ENCODE results near the gene CUBN.
A peak's percentile ranks its signal among the peaks of the same experiment; 100 is the strongest.
"Not testable (repeated sequence)": the region's sequence is repeated elsewhere in the genome, so short reads cannot be mapped to it uniquely, and the experiment has no call there.

CUBN gene

DNA sequence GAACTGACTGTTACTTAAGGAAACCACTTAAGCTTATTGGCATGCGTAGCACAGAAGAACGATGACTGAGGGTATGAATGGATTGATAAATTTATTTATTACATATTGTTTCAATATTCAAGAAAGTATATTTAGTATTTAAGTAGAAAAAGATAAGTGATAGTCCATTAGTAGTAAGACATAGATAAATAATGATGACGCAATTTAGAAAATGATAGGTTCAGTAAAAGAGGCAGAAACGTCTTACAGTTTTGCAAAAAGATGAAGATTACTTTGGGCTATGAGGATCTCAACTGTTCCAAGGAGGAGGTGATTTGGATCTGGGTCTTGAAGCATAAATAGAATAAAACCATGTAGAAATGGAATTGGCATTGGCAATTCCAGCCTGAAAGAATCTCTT lies 275.8 kb downstream of the CUBN start:
- no peak for DNase-seq

DNA sequence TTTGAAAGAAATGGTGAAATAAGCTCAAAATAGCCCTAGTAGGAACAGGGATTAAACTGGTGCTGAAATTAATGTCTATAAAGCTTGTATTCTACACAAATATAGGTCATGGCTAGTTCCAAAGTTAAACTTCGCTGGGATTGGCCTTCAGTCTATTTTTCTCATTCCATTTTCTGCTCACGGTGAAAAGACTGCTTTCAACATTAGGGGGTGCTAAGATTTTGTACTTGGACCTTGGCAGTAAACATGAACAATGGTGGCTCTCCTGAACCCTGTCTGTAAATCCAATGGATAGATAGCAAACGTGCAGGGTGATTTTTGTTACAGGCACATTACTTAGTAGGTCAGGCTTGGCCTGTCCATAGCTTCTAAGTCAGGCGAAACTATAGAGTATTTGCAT lies 276.4 kb downstream of the CUBN start:
- DNase-seq, result no peak

DNA sequence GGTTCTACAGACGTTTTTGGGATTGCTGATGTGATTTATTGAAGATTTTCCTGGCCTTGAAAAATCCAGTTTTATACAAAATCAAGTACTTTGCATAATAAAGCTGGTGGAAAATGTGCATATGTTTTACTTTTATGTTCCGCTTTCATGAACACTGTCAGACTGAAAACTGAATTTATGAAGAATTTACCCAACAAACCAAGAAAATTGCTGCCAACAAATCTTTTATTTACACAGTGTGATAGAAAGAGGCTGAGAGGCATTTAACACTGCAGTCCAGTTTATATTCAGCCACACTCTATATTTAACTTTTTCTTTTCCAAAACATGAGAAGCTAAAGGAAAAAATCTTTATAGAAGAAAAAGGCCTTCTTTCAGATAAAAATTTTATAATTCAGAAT lies 277.0 kb downstream of the CUBN start:
- no peak for DNase-seq

DNA sequence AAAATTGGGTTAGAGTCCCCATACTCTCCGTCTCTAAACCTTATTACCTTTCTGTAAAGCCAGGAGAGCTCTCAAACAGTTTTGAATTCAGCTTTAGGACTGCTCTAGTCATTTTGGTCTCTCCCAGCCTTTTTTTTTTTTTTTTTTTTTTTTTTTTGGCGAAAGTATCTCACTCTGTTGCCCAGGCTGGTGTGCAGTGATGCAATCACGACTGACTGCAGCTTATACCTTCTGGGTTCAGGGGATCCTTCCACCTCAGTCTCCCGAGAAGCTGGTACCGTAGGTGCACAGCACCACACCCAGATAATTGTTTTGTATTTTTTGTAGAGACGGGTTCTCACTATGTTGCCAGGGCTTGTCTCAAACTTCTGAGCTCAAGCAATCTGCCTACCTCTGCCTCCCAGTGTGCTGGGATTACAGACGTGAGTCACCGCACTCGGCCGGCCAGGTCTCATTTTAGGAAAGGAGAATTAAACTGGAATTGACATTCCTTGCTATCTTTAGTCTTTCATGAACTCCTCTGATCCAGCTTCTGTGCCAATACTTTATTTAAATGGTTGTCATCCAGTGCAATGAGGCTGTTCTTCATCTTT lies 281.0 kb downstream of the CUBN start:
- DNase-seq, result no peak

DNA sequence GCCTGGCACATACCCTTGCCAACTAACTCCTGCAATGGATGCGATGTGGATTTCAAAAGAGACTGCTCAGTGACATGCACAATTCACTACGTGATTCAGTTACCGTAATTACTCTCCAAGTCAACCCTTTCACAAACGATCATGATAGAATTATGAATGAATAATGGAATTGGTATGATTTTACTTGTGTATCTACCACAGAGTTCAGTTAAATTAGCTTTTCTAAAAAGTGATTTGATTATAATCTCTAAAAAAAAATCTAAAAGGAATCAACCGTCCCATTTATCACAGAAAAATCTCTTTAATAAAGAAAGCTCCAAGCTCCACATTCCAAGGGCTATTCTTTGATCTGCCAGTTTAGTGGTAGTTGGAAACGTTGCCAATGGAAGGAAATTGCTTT lies 282.0 kb downstream of the CUBN start:
- no peak for DNase-seq

DNA sequence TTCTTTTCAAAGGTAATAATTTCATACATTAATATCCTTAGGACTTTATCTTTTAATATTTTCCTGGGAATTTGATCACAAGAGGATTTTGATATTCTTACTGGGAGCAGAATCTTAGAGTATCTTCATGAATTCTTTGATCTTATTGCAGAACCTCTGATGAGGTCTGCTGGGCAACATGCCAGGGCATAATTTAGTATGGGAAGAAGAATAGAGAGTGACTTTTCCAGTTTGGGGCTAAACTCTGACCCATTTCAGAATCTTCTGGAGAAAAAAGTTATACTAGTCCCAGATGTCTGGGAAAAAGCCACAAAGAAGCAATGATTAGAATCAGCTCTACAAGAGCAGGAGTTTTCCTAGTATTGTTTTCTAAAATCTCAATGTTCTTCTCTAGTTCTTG lies 284.4 kb downstream of the CUBN start:
- no peak for DNase-seq

DNA sequence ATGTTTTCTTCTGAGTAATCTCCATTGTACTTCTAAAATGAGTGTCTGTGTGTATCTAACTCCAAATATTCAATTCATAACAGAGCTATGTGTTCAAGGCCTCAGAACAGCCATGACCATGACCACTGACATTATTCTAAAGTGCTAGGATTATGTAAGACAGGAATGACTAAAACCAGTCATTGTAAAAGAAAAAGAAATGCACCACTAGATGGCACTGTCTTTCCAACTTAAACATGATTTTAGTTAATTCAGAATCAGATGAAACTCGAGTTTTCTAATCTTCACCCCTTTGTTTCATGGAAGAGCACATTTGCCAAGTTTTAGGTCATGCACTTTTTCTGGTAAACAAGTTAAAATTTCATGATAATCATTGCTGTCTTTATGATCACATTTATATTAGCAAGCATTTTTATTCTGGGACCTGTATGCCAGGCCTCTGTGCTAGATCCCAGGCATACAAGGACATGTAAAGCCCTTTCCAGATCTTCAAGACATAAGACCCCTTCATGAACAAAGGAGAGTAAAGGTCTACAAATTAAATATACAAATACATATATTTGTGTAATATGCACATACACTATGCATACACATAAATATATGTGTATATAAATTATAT lies 286.2 kb downstream of the CUBN start:
- DNase-seq, result no peak

DNA sequence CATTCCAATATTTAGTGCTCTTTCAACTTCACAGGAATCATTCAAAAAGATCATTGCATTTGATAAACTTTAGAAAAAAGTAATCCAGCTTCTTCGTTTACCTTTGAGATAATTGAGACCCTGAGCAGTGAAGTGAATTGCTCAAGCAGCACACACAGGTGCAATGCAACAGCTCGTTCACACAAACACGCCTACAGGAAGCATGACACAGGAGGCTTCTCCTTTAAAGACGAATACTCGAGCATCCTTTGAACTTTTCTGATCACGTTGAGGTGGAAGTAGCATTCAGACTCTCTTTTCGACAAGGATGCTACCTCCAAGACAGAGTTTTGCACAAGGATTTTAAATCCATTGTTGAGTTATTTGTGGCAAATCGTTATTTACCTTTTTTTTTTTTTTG lies 294.4 kb downstream of the CUBN start:
- no peak for DNase-seq

DNA sequence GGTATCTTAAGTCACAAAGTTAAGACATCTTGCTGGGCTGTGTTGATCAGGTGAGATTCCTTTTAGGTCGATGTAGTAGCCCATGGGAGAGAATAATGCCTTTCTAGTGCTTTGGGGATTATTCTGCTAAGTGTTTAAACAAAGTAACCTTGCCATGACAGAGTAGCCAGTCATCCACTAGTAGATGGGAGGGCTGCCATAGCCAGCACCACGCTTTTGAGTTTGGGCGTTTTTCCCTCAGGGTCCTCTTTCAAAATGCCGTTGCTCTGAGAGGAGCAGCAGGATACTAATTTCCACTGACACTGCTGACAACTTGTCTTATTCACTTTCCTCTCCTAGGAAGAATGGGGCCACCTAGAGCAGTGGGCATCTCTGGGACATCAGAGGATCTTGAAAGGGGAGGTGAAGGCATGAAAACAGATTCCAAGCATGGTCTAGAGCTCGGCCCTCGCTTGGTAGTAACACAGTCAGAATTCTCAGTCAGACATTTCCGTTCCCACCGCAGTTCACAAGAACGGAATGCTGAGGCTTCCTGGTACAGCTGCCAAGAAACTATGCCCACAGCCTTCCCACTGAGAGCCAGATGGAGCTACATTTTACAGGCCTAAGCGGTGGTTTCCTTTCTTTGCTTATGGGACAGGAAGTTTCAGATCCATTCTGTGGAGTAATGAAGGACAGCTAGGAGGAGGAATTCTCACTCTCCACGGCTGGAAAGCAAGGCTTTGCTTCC lies 297.1 kb downstream of the CUBN start:
- DNase-seq, result no peak

DNA sequence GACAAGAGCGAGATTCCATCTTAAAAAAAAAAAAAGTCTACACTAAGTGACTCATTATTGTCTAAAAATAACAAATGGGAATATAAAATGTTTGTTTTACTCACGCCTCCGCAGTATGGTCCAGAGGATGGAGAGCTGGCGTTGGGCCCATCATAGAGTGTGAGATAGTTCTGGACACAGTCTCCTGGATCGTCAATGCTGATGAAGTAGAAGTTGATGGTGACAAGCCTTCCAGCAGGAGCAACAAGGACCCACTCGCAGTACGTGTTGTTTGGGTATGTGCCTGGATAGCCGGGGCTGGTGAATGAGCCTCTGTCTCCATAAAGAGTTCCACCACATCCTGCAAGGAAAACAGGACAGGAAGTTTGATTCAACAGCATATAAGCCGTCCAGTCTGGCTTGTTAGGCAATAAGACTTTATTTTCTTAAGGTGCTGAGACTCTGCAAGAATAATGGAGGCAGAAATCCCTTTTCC lies 300.9 kb downstream of the CUBN start:
- no peak for DNase-seq

DNA sequence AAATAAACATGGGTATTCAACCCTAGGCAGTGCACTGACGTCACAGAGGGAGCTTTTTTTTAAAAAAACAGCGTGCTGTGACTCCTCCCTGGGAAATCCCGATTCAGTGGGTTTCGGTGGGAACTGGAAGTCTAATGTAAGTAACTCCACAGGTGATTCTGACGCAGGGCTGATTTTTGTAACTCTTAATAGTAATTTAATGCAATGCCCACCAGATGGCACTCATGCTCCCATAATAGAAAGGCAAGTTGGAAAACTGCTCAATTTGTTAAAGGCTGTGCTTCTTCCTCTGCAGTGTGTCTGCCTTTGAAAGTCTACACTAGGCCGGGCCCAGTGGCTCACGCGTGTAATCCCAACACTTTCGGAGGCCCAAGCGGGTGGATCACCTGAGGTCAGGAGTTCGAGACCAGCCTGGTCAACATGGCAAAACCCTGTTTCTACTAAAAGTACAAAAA lies 301.5 kb downstream of the CUBN start:
- no peak for DNase-seq

DNA sequence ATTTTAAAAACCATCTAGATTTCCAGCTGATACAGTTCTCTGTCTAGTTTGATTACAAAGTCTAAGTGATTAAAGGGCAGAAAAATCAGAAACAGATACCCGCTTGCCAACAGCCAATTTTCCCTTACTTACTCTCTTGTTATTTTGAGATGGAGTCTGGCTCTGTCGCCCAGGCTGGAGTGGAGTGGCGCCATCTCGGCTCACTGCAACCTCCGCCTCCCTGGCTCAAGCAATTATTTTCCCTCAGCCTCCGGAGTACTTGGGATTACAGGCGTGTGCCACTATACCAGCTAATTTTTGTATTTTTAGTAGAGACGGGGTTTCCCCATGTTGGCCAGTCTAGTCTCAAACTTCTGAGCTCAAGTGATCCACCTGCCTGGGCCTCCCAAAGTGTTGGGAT lies 302.1 kb downstream of the CUBN start:
- not testable (repeated sequence) for DNase-seq

DNA sequence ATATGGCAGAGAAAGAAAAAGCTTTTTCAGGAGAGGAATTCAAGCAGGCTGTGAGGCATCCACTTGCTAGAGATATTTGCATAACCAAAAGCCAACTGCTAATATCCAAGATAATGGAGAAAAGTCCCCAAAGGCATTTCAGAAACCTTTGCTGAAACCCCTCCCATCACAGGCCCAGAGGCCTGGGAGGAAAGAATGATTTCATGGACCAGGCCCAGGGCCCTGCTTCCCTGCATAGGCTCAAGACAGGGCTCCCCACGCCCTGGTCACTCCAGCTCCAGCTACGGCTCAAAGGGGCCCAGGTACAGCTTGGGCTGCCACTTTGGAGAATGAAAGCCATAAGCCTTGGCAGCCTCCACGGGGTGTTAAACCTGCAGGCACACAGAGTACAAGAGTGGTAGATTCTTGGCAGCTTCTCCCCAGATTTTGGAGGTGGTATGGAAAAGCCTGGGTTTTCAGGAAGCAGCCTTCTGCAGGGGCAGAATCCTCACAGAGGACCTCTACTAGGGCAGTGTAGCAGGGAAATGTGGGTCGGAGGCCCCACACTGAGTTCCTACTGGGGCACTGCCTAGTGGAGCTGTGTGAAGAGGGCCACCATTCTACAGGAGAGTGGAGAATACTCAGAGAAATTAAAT lies 306.8 kb downstream of the CUBN start:
- no peak for DNase-seq

DNA sequence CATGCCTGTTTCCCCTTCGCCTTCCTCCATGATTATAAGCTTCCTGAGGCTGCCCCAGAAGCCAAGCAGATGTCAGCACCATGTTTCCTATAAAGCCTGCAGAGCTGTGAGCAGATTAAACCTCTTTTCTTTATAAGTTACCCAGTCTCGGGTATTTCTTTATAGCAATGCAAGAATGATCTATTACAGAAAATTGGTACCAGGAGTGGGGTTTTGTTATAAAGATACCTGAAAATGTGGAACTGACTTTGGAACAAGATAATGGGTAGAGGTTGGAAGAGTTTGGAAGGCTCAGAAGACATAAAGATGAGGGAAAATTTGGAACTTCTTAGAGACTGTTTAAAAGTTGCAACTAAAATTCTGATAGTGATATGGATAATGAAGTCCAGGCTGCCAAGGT lies 307.6 kb downstream of the CUBN start:
- no peak for DNase-seq

DNA sequence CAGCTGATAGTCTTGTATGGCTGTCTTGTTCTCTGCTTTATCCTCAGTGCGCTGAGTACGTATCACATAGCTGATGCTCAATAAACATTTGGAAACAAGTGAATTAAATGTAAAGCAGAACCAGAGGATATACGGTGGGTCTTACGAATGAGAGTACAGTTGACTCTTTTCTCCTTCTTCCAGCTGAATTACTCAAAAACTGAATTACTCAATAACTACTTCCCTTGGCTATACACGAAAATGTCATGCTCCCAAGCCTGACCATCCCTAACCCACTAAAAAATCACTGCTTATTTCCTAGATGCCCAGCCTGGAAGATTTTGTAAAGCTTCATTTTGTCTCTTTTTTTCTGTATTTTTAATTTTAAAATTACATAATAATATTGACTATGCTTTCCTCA lies 309.2 kb downstream of the CUBN start:
- DNase-seq, result no peak

DNA sequence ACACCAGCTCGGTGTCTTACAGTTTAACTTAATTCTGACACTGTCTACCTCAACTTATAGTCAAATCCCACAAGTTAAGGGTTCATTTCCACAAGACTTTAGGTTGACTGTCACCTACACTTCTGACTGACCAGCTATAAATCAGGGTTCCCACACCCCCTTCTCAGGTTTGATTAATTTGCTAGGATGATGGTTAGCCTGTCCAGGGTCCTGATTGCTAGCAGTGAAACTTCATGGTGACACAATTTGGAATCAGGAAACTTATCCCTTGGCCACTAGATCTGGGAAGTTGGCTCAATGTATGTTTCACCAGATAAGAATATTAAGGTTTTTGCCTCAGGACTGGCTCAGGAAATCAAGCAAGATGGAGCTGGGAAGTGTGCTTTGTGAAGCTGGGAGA lies 309.6 kb downstream of the CUBN start:
- DNase-seq, result no peak

DNA sequence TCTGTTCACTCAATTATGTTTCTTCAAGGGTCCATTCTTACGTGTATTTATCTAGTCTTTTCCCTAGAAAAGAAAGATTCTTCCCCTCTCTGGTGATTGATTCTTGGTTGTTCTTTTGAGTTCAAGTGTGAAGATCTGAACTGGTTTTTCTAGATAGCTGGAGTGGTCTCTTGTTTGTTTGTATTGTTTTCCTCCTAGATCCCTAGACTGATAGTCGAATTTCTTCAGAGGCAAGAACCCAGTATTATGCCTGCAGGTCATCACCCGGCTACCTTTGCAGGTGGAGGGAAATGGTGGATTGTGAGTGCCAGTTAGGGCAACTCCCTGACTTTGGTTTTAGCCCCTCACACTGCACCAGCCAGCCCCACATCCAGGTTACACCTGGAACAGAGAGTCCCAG lies 310.2 kb downstream of the CUBN start:
- no peak for DNase-seq

DNA sequence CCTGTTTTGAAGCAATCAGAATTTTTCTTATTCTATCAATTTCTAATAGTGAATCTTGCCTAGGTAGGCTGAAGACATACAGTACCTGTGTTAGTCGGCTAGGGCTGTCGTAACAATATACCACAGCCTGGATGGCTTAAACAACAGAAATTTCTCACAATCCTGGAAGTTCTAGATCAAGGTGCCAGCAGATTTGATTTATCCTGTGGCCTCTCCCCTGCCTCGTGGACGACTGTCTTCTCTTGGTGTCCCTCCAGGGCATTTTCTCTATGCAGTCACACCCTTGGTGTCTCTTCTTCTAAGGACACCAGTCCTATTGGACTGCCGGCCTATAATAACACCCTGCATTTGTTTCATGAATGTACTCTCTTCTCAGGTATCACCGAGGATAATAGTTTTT lies 310.6 kb downstream of the CUBN start:
- DNase-seq, result no peak

DNA sequence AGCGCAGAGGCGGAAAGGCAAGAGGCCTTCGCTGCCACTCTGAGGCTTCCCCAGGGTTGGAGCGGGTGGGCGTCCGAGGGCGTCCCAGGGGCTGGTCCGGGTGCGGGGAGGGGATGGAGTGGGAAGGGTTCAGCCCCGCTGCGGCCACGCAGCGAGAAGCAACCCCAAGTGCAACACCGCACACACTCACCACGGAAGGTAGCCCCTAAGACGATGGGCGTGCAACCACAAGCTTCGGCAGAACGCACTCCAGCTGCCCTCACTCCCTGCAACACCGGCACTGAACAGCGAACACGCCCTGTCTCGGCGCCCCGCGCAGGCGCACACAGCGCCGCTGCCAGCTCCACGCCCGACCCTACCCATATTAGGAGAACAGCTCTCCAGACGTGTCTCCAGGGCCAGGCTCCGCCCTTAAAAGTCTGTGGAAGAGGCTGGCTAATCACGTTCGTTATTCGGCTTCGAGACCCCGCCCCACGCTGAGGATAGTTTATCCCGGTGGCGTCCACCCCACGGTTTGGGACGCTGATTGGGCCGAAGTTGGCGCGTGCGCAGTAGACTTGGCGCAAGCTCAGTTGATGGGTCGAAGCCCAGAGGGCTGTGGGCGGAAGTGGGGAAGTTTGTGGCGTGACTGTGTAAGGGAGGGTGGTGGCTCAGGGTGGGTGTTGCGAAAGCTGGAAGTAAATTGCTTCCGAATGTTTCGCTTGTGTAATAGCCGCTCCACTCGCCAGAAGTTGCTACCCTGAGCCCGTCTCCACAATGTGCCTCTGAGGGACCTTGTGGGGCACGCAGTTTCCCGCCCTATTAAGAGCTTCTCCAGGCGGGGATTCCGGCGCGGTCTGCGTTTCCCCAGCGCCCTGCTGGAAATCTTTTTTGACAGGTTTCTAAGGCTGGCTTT lies 312.2 kb downstream of the CUBN start, which contains the start of gene RSU1:
Gene RSU1 (minus strand): TSS at position 300 of the 895 bp plus-strand sequence. CDS start 343 bp downstream, outside the sequence.
- peak; percentile 73 for DNase-seq

DNA sequence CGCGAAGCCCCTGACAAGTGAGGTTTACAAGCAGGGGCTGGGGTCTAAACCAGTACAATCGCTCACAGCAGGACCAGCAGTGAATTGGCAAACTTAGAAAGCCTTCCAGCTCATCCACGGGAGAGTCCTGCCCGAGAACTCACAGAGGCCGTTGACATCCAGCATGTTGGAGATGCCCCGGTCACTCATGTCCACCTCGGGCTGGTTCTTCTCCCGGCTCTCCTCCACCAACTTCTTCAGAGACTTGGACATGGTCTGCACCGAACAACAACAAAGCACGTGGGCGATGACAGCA lies 312.8 kb downstream of the CUBN start:
- DNase-seq, result no peak

DNA sequence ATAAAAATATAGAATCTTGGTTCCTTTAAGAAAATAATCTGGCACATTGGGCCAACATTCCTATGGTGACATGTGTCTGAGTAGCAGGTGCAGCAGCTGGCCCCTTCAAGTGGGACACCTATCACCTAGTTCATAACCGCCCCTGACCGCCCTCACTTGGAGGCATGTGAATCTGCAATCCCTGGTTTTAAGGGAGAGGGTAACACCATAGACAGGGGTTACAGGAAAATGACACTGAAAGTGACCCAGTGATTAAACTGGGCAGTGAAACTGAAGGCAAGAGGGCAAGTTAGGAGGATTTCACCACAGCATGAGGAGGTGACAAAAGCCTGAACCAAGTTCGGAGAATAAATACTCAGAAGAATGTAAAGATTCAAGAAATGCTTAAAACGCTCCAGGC lies 313.4 kb downstream of the CUBN start:
- DNase-seq, result no peak

DNA sequence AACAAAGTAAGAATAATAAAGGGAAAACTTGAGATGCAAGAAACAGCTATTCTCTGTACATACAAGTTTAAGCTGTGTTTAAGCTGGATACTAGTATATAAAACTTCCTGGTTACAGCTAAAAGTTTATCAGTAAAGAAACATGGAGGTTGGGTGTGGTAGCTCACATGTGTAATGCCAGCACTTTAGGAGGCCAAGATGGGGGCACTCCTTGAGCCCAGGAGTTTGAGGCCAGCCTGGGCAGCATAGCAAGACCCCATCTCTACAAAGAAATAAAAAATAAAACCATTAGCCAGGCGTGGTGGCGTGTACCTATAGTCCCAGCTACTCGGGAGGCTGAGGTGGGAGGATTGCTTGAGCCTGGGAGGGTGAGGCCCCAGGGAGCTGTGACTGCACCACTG lies 315.6 kb downstream of the CUBN start:
- no peak for DNase-seq

DNA sequence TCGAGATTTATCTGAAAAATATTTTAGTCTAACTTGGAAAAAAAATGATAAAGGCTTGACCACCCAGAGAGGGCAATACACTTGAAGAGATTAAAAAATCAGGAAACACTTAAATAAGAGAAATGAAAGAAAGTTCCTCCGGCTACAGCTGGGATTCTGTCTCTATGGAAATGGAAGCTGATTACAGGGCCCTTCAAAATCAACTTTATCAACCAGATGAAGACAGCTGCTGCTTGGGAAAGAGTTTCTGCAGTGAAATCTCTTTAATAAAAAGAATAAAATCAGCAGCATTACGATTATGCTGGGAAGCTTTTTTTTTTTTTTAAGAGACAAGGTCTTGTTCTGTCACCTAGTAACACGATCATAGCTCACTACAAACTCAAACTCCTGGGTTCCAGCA lies 316.9 kb downstream of the CUBN start:
- DNase-seq, result no peak
